GM19468 (cell line): ENCODE measurements around the gene RAB26.
"Not testable (repeated sequence)": the region's sequence is repeated elsewhere in the genome, so short reads cannot be mapped to it uniquely, and the experiment has no call there.

Source experiments
- ATAC-seq: cut with Tn5 transposase; IDR thresholded peaks from one replicate; pipeline ENCODE4 v1.9.1; 2021; ENCODE audit warnings: mild to moderate bottlenecking, moderate library complexity, moderate number of reproducible peaks; ENCODE audit not compliant: unreplicated experiment; ENCODE audit errors: extremely low read depth

The RAB26 gene, protein sequence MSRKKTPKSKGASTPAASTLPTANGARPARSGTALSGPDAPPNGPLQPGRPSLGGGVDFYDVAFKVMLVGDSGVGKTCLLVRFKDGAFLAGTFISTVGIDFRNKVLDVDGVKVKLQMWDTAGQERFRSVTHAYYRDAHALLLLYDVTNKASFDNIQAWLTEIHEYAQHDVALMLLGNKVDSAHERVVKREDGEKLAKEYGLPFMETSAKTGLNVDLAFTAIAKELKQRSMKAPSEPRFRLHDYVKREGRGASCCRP

GRCh38 chr16:2147981-2148671 is at the start of gene RAB26:
TSS of gene RAB26 (plus strand) at chr16:2148625. CDS start at chr16:2148784, 159 bp downstream.
- ATAC-seq = no peak

GRCh38 chr16:2101581-2101980 is 46.8 kb upstream of the RAB26 start:
- not testable (repeated sequence) for ATAC-seq

DNA sequence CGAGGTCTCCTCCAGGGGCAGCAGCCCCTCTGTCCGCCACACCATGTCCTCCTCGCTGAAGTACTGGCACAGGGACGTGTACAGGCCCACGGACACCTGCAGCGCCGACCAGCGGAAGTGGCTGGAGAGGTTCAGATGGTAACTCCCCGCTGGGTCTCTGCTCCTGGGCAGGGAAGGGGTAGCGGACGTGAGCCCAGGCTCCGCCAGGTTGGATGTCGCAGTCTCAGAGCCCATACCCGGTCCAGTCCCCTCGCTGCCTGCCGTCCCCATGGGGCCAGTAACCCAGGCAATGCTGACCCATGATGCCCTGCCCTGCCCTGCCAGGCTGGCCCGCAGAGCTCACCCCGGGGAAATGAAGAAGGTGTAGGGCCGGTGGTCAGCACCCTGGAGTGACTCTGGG is 46.0 kb upstream of the RAB26 start:
- ATAC-seq = no peak

- not testable (repeated sequence) for ATAC-seq
These were observed 44.0 kb upstream of the RAB26 start for GRCh38 chr16:2104464-2104863.

DNA sequence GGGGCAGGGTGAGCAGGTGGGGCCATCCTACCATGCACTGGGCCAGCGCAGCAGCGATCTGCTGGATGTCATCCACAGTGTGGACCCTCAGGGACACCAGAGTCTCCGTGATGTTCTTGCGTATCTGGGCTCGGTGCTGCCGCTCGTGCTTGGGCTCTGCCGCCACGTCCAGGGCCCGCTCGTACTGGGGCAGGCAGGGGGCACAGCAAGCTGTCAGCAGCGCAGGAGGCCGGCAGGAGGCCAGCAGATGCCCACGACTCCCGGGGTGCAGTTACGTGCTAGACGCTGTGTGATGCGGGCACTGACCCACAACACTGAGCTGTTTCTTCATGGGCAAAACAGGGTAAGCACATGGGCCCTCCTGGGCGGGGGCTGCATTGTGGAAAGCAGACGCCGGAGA is 43.1 kb upstream of the RAB26 start:
- ATAC-seq = not testable (repeated sequence)

GRCh38 chr16:2105769-2106168 is 42.7 kb upstream of the RAB26 start:
- not testable (repeated sequence) for ATAC-seq

GRCh38 chr16:2106211-2106610 is 42.2 kb upstream of the RAB26 start:
- not testable (repeated sequence) for ATAC-seq

GRCh38 chr16:2107121-2107790 is 41.2 kb upstream of the RAB26 start:
- not testable (repeated sequence) for ATAC-seq

DNA sequence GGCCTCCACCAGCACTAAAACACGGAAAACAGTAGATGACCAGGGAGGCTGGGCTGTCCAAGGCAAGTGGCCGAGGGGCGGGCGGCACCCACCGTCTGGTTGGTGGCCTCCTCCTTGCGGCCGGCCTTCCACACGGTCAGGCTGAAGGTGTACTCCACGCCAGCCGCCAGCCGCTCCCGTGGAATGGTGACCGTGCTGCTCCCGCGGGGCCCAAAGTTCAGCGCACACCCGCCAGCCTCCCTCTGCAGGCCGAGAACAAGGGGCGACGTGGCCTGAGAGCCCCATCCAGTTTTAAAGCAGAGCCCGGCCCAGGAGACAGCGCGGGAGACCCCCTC is 40.7 kb upstream of the RAB26 start:
- not testable (repeated sequence) for ATAC-seq

- ATAC-seq = not testable (repeated sequence)
These were observed 39.8 kb upstream of the RAB26 start for GRCh38 chr16:2108446-2109270.

DNA sequence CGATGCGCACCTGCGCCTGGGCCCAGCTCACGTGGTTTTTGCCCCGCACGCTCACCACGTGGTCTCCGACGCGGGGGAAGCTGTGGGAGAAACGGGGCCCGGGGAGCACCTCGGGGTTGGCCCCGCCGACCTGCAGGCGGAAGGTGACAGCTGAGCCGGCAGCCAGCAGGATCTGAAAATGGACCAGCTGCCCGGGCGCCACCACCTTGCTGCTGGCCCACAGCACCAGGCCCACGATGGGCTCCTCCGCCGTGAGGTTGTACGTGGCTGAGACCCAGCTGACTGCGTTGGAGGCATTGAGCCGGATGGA is 39.2 kb upstream of the RAB26 start:
- ATAC-seq = not testable (repeated sequence)

GRCh38 chr16:2109872-2110271 is 38.6 kb upstream of the RAB26 start:
- ATAC-seq = not testable (repeated sequence)

DNA sequence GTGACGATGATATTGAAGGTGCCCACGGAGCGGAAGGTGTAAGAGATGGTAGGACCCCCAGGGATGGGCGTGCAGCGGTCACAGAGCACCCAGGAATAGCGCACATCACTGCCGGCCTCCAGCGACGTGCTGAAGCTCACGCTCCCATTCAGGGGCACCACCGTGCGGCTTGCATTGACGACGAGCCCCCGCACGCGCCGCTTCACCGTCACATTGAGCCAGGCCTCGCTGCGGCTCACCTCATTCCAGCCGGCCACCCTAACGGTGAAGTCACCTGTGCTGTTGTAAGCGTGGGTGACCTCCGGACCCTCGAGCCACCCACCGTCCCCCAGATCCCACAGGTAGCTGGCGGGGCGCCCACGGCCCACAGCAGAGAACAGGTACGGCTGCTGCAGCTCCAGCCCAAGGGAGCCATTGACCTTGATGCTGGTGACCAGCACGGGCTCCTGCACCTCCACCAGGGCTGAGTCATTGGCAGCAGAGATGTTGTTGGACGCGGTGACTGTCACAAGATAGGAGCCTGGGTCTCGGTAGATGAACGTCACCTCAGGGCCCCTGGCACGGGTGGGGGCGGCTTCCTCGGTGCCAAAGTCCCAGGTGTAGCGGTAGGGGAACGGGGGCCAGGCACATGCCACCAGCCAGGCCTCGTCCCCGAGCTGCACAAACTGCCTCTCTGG is 38.0 kb upstream of the RAB26 start:
- not testable (repeated sequence) for ATAC-seq

DNA sequence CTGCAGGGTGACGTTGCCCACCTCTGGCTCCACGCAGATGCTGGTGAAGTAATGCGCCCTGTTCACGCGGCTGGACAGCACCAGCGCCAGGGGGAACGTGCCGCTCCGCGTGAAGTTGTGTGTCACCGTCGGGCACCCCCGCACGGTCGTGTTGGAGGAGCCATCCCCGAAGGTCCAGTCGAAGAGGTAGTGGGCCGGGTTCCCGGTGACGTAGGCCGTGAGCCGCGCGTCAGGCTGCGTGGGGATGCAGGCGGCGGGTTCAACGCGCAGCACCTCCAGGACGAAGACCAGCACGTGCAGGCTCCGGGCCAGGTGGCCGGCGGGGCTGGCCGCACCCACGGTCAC is 37.4 kb upstream of the RAB26 start:
- ATAC-seq = not testable (repeated sequence)

DNA sequence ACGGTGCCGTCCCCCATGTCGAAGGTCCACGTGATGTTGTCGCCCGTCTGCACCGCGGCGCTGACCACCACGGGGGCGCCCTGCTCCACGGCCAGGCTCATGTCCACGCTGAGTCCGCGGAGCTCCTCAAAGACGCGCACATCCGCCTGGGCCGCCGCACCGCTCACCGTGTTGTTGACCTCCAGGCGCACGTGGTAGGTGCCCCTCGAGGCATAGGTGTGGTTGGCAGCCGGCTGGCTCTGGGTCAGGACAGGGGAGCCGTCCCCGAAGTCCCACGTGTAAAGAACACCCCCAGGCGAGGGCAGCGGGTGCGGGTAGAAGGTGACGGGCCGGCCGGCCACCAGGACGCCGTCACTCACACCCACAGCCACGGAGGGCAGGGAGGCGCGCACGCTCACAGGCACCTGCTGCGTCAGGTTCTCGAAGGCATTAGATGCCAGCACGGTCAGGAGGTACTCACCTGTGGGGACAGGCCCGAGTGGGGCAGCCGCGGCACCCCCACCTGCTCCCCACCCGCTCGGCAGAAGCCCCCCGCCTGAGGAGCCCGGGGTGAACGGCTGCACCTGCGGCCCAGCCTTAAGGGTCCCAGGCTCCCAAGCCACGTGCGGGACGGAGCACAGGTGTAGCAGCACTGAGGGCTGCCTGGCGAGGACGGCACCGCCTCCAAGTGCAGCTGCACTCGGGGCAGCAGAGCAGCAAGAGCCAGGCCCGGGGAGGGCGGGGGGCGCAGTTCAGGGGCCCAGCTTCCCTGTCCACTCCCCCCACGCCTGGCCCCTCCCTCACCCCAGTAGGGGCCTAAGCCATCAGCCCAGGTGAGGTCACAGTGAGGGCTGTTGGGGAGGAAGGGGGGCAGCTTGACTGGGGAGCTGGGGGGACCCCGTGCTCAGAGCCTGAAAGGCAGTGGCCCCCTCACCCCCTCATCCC is 36.8 kb upstream of the RAB26 start:
- ATAC-seq = not testable (repeated sequence)

DNA sequence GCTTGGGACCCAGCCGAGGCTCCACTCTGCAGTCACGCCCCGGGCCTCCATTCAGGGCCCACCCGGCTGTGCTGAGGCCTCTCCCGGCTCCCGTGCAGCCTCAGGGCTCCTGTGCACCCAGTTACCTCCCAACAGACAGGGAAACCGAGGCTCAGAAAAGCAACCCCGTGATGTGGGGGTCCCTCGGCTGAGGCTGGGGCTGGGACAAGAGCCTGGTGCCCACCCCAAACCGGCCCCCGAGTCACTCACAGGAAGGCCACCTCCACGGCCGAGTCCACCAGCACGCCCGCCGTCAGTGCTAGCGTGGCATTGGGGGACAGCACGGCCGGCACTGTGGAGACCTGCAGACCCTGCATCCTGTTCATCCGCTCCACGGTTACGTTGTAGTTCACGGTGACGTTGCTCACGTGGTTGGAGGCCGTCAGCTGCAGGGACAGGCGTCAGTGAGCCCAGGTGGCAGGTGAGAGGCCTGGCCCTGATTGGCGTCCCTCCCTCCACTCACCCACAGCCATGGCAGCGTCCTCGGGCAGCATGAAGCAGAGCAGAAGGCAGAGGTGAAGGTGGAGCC is 35.8 kb upstream of the RAB26 start:
- ATAC-seq = not testable (repeated sequence)

DNA sequence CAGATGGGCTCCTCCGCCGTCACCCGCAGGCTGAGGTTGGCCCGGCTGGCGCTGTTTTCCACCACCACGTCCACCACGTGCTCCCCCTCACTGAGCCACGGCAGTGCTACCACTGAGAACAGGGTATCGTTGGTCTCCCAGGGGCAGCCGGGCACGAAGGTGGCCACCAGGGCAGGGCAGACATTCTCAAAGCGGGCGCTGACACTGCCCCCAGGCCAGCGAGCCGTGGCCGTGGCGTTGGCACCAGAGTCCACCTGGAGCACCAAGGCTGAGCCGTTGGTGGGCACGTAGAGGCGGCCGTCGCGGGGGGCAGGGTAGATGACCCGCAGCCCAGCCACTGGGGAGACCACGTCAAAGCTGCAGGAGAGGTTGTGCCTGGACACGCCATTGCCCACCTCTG is 34.2 kb upstream of the RAB26 start:
- ATAC-seq = not testable (repeated sequence)

DNA sequence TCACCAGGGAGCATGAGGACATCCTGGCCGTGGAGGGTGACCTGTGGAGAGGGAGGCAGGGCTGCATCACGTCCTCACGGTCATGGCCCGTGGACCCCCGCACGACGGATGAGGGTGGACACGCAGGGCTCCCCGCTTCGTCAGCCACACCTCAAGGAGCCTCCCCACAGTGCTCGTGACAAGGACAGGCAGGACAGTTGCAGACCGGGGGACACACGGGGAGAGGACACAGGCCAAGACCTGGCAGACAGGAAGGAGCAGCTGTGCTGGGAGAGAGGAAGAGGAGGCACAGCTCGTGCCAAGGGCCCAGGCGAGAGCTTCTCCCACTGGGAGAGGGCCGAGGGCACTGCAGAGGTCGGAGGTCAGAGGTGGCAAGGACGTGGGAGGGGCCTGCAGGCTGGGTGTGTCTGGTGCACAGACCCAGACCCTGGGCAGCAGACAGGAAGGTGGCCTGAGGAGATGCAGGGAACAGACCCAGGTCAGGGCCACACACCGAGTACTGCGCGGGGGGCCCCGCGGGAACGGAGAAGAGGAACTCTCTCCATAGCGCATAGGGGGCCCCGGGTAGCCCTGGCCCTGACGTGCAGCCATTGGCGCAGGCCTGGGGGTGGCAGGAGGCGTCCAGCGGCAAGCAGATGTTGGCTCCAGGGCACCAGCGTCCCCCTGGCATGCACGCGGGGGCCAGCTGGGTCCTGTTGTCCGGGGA is 33.4 kb upstream of the RAB26 start:
- not testable (repeated sequence) for ATAC-seq
